ENCODE data around the gene SLCO3A1. TPM values are rescaled to one million over a fixed set of nuclear protein-coding genes. Genes with fewer than 3 reads are reported as not detected.
A peak's percentile ranks its signal among the peaks of the same experiment; 100 is the strongest.

The SLCO3A1 gene
- polyA plus RNA-seq, result 3.1 TPM

DNA sequence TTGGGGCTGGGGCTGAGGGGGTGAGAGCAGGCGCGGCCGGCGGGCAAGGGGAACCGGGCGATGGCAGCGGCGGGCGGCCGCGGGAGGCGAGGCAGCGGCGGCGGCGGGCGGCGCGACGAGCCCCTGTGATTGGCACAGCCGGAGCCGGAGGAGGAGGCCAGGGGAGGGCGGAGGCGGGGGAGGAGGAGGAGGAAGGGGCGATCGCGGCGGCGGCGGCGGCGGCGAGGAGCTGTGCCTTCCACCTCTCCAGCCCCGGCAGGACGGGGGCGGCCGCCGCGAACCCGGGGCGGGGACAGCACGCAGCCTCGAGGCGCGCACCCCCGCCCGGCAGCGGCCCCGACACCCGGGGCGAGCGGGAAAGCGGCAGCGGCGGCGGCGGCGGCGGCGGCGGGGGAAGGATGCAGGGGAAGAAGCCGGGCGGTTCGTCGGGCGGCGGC lies at the start of gene SLCO3A1:
Gene SLCO3A1, plus strand, starts transcription at position 198 of the 437 bp plus-strand sequence.
- Mint-ChIP-seq H3K4me1 (peaks cover 24 to 29% (median 26%) of the 10 kb centered on the region in 3 donors), H3K36me3 (peaks cover 2% of the 10 kb centered on the region), H3K4me3 (peak within 1 kb of the TSS; percentile 72 to 91 (median 84)), H3K27me3 (peaks cover 47% of the 10 kb centered on the region), H3K9me3 (peaks cover 0 to 2% (median 1%) of the 10 kb centered on the region in 3 donors), H3K27ac (peak within 1 kb of the TSS; percentile 16 to 73 (median 31))

DNA sequence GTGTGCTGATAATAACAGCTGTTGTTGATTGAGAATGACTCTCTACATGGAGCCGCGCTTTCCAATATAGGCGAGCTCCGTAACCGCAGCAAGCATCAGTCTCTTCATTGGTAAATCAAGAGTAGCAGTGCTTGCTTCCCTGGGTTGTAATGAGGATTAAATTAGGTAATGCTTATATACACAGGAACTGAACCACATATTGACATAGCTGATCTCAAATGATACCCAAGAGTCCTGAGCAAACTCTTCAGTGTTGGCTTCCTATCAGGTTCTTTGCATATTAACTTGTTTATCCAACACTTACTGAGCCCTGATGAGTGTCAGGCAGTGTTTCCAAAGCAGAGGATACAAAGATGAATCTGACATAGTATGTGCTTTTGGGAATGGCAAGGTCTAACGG lies 46.4 kb upstream of the SLCO3A1 start:
- Mint-ChIP-seq H3K9me3 (peaks cover 4 to 8% (median 8%) of the 10 kb centered on the region in 3 donors), H3K27ac (no peak overlapping the region), H3K4me1 (no peaks in the 10 kb centered on the region), H3K27me3 (peaks cover 6% of the 10 kb centered on the region), H3K4me3 (no peak overlapping the region), H3K36me3 (no peaks in the 10 kb centered on the region)

GRCh38 chr15:91813924-91814323 lies 39.6 kb upstream of the SLCO3A1 start:
- Mint-ChIP-seq H3K27ac (no peak overlapping the region), H3K36me3 (no peaks in the 10 kb centered on the region), H3K4me1 (no peaks in the 10 kb centered on the region), H3K9me3 (peaks cover 13 to 31% (median 14%) of the 10 kb centered on the region in 3 donors), H3K27me3 (no peaks in the 10 kb centered on the region), H3K4me3 (no peak overlapping the region)

GRCh38 chr15:91816942-91817341 lies 36.6 kb upstream of the SLCO3A1 start:
- Mint-ChIP-seq H3K27me3 (no peaks in the 10 kb centered on the region), H3K4me1 (no peaks in the 10 kb centered on the region), H3K9me3 (peaks cover 9 to 28% (median 10%) of the 10 kb centered on the region in 3 donors), H3K36me3 (no peaks in the 10 kb centered on the region), H3K4me3 (no peak overlapping the region), H3K27ac (no peak overlapping the region)

DNA sequence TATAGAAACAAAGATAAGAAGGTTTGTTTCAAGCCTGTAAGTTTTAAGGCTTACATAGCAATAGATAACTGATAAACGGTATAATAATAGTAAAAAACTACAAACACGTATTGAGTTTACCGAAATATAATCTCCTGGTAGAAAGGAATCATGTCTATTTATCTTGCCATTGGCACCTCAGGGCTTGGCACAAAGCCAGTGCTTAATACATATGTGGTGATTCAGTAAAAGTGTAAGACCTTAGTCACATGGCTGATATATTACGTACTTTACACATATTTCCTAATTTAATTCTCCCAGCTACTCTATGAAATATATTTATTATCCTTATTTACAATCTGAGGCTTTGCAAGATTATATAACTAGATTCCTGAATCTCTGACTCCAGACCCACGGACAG lies 32.0 kb upstream of the SLCO3A1 start:
- H3K36me3 Mint-ChIP-seq, result no peaks in the 10 kb centered on the region

DNA sequence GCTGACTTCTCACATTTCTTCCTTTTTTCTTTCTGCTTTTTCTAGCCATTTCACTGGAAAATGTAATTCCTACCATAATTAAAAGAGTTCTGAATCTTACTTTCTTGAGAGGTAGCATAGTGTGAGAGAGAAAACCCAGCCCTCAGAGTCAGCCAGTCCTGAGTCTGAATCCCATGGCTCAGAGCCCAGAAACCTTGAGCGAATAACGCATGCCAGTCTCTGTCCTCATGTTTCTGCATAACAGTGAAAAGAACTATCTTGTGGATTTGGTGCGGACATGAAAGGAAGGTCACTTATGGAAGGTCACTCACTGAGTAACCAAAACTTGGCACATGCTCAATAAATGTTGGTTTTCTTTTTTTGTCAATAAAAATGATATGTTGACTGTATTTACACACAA lies 29.3 kb upstream of the SLCO3A1 start:
- Mint-ChIP-seq H3K36me3 (peaks cover 4% of the 10 kb centered on the region), H3K9me3 (no peaks in the 10 kb centered on the region), H3K27ac (no peak overlapping the region), H3K4me1 (no peaks in the 10 kb centered on the region), H3K4me3 (no peak overlapping the region), H3K27me3 (peaks cover 4% of the 10 kb centered on the region)

More for the DNA sequence above, 32.0 kb upstream of the SLCO3A1 start:
- no peaks in the 10 kb centered on the region for H3K4me1 Mint-ChIP-seq
- H3K27me3 Mint-ChIP-seq, result peaks cover 4% of the 10 kb centered on the region
- no peak overlapping the region for H3K4me3 Mint-ChIP-seq
- H3K27ac Mint-ChIP-seq, result no peak overlapping the region
- H3K9me3 Mint-ChIP-seq, result peaks cover 3 to 6% (median 3%) of the 10 kb centered on the region in 3 donors

- H3K9me3 Mint-ChIP-seq, result no peaks in the 10 kb centered on the region
- H3K4me3 Mint-ChIP-seq, result no peak overlapping the region
- H3K27ac Mint-ChIP-seq, result no peak overlapping the region
- peaks cover 4% of the 10 kb centered on the region for H3K36me3 Mint-ChIP-seq
- H3K27me3 Mint-ChIP-seq, result peaks cover 4% of the 10 kb centered on the region
- H3K4me1 Mint-ChIP-seq, result no peaks in the 10 kb centered on the region
Measured at GRCh38 chr15:91826443-91826842, 27.1 kb upstream of the SLCO3A1 start.

DNA sequence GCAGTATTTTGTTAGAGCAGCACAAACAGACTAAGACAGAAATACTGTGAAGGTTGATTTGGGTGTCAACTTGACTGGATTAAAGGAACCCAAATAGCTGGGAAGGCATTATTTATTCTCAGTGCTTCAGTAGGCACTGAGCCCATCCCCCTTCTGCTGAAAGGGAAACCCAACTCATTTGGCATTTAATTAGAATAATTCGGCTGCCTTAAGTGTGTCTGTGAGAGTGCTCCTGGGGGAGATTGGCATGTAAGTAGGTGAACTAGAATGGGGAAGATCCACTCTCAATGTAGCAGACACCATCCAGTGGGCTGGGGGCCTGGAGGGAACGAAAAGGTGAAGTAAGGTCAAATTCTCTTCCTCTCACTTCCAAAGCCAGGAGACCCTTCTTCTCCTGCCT lies 20.5 kb upstream of the SLCO3A1 start:
- Mint-ChIP-seq H3K4me3 (no peak overlapping the region), H3K27me3 (peaks cover 3% of the 10 kb centered on the region), H3K27ac (no peak overlapping the region), H3K4me1 (no peaks in the 10 kb centered on the region), H3K36me3 (no peaks in the 10 kb centered on the region), H3K9me3 (peaks cover 0 to 2% (median 0%) of the 10 kb centered on the region in 3 donors)

- Mint-ChIP-seq H3K27ac (no peak overlapping the region), H3K9me3 (no peaks in the 10 kb centered on the region), H3K27me3 (peaks cover 1% of the 10 kb centered on the region), H3K4me3 (no peak overlapping the region), H3K4me1 (no peaks in the 10 kb centered on the region), H3K36me3 (no peaks in the 10 kb centered on the region)
Measured at GRCh38 chr15:91839867-91840266, 13.6 kb upstream of the SLCO3A1 start.

DNA sequence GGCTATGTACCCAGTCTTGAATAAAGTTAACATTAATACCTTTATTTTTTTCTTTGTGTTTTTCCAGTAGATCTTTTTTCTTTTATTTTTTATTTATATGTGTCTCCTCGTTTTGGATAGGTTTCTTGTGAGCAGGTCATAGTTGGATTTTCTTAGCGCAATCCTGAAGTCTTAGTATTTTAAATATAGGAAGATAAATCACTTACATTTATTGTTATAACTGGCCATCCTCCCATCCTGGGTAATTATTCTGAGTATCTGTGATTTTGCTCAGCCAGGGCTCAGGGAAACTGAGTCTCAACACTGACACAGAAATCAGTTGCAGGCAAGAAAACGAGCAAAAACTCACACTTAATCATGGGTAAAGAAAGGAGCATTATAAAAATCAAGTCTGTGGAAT lies 11.6 kb upstream of the SLCO3A1 start:
- no peaks in the 10 kb centered on the region for H3K36me3 Mint-ChIP-seq
- H3K4me3 Mint-ChIP-seq, result no peak overlapping the region
- H3K9me3 Mint-ChIP-seq, result peaks cover 0 to 2% (median 0%) of the 10 kb centered on the region in 3 donors
- H3K27ac Mint-ChIP-seq, result no peak overlapping the region
- H3K4me1 Mint-ChIP-seq, result no peaks in the 10 kb centered on the region
- H3K27me3 Mint-ChIP-seq, result peaks cover 9% of the 10 kb centered on the region

DNA sequence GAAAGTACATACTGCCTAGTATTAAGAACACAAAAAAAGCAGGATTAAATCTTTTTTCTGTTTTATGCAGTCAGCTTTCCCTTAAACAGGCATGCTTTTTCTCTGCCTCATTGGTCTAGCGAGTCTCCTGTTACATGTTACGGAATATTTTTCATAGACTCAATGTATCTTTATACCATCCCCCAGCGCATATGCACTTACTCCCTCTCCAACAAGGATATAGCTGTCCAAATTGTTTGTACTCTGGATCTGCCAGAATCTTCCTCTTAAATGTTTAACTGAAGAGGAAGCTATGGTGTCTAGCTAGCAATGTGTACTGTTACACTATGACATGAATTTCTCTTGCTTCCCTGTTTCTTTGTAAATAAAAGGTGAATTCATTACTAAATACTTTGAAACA lies 9.2 kb upstream of the SLCO3A1 start:
- Mint-ChIP-seq H3K9me3 (peaks cover 0 to 4% (median 0%) of the 10 kb centered on the region in 3 donors), H3K27me3 (peaks cover 11% of the 10 kb centered on the region), H3K27ac (no peak overlapping the region), H3K4me3 (no peak overlapping the region), H3K36me3 (no peaks in the 10 kb centered on the region), H3K4me1 (peaks cover 0 to under 1% (median 0%) of the 10 kb centered on the region in 3 donors)

GRCh38 chr15:91844928-91845327 lies 8.6 kb upstream of the SLCO3A1 start:
- peaks cover 0 to 4% (median 0%) of the 10 kb centered on the region in 3 donors for H3K9me3 Mint-ChIP-seq
- peaks cover 13% of the 10 kb centered on the region for H3K27me3 Mint-ChIP-seq
- peaks cover 0 to 3% (median 2%) of the 10 kb centered on the region in 3 donors for H3K4me1 Mint-ChIP-seq
- H3K4me3 Mint-ChIP-seq, result peak overlapping the region in 1 of 4 donors; percentile 39
- H3K27ac Mint-ChIP-seq, result no peak overlapping the region
- no peaks in the 10 kb centered on the region for H3K36me3 Mint-ChIP-seq

DNA sequence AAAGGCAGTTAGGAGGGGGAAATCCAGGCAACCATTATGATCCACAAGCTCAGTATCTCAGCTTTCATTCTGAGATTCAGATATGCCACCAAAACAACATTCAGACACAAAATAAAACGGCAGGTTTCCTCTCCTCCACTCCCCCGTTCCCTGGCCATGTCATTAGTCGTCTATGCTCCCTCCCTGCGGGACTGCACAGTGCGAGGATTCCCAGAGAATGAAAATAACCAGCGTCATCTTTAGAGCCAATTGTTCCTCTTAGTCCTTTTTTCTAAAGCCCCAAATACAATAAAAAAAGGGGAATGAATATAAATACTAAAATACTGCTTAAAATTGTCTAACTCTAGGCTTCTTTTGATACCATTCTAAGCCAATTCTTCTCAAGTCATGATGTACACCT lies 7.8 kb upstream of the SLCO3A1 start:
- Mint-ChIP-seq H3K36me3 (no peaks in the 10 kb centered on the region), H3K4me3 (no peak overlapping the region), H3K9me3 (peaks cover 0 to 4% (median 0%) of the 10 kb centered on the region in 3 donors), H3K27me3 (peaks cover 15% of the 10 kb centered on the region), H3K27ac (no peak overlapping the region), H3K4me1 (peaks cover 0 to 3% (median 2%) of the 10 kb centered on the region in 3 donors)

GRCh38 chr15:91849180-91849579 lies 4.3 kb upstream of the SLCO3A1 start:
- no peaks in the 10 kb centered on the region for H3K36me3 Mint-ChIP-seq
- peak overlapping the region in 1 of 4 donors; percentile 6 for H3K4me3 Mint-ChIP-seq
- H3K27me3 Mint-ChIP-seq, result peaks cover 33% of the 10 kb centered on the region
- H3K4me1 Mint-ChIP-seq, result peaks cover 0 to 9% (median 4%) of the 10 kb centered on the region in 3 donors
- H3K27ac Mint-ChIP-seq, result no peak overlapping the region
- H3K9me3 Mint-ChIP-seq, result peaks cover 0 to 5% (median 0%) of the 10 kb centered on the region in 3 donors

GRCh38 chr15:91849749-91850161 lies 3.8 kb upstream of the SLCO3A1 start:
- Mint-ChIP-seq H3K36me3 (no peaks in the 10 kb centered on the region), H3K27ac (no peak overlapping the region), H3K4me1 (peaks cover 2 to 14% (median 7%) of the 10 kb centered on the region in 3 donors), H3K27me3 (peaks cover 38% of the 10 kb centered on the region), H3K9me3 (peaks cover 0 to 5% (median 0%) of the 10 kb centered on the region in 3 donors), H3K4me3 (no peak overlapping the region)

- peaks cover 0 to 2% (median 1%) of the 10 kb centered on the region in 3 donors for H3K9me3 Mint-ChIP-seq
- peaks cover 22 to 28% (median 24%) of the 10 kb centered on the region in 3 donors for H3K4me1 Mint-ChIP-seq
- peaks cover 45% of the 10 kb centered on the region for H3K27me3 Mint-ChIP-seq
- H3K4me3 Mint-ChIP-seq, result peak overlapping the region; percentile 0 to 88 (median 70)
- peak overlapping the region in 1 of 3 donors; percentile 73 for H3K27ac Mint-ChIP-seq
- peaks cover 1% of the 10 kb centered on the region for H3K36me3 Mint-ChIP-seq
Measured at GRCh38 chr15:91852741-91853510, 582 bp upstream of the SLCO3A1 start.
